PC-3 (cell line): Measurements from ENCODE around the gene RASSF5. TPM values are rescaled to one million over a fixed set of nuclear protein-coding genes. Genes with fewer than 3 reads are reported as not detected.

Experiments used
- ATAC-seq: fragments of 200-7000 bp; cut with Tn5 transposase; 2 replicates; pipeline ENCODE4 v1.9.1; 2020; ENCODE audit warnings: mild to moderate bottlenecking, moderate library complexity
- BruUV-seq: library from RNA; stranded (reverse); fragments of 400-500 nt; replicated peaks from 2 replicates; lab custom pipeline; 2021; lab: Mats Ljungman, UMichigan
- CTCF ChIA-PET: fragments of 300-600 bp; sonication (Branson Sonifier 250); formaldehyde crosslinking; loops from one replicate; lab custom pipeline; 2022; ENCODE audit warnings: antibody characterized with exemption; lab: Charles Lee
- POLR2A ChIA-PET: fragments of 300-600 bp; sonication (Branson Sonifier 250); formaldehyde crosslinking; loops from one replicate; lab custom pipeline; 2022; ENCODE audit warnings: antibody characterized with exemption; ENCODE audit not compliant: unreplicated experiment; lab: Charles Lee
- DNase-seq: peaks from one replicate; pipeline ENCODE4 v3.0.0-alpha.2; 2015
- H2AFZ ChIP-seq: fragments of 300-600 bp; sonication (generic); 2 replicates; pipeline ENCODE4 v1.6.0; 2016; ENCODE audit warnings: antibody characterized with exemption, low read length
- H3F3A ChIP-seq: fragments of 300-600 bp; sonication (generic); one replicate; pipeline ENCODE4 v1.6.0; 2017; ENCODE audit warnings: antibody characterized with exemption, low read length, control low read depth, mild to moderate bottlenecking; ENCODE audit not compliant: unreplicated experiment
- H3K27ac ChIP-seq: fragments of 300-600 bp; sonication (generic); 2 replicates; pipeline ENCODE4 v1.5.1; 2016; ENCODE audit warnings: mild to moderate bottlenecking, low read length
- H3K27me3 ChIP-seq: fragments of 300-600 bp; sonication (generic); 2 replicates; pipeline ENCODE4 v1.6.1; 2016; ENCODE audit warnings: low read length, mixed read lengths
- H3K36me3 ChIP-seq: fragments of 300-600 bp; sonication (generic); 2 replicates; pipeline ENCODE4 v1.6.1; 2016; ENCODE audit warnings: low read depth, mixed run types, low read length, mixed read lengths
- H3K4me1 ChIP-seq: fragments of 300-600 bp; sonication (generic); 2 replicates; pipeline ENCODE4 v1.5.1; 2016; ENCODE audit warnings: low read length; ENCODE audit not compliant: insufficient read depth
- H3K4me2 ChIP-seq: fragments of 300-600 bp; sonication (generic); 2 replicates; pipeline ENCODE4 v1.6.0; 2016; ENCODE audit warnings: low read length
- H3K4me3 ChIP-seq: fragments of 300-600 bp; sonication (generic); 2 replicates; pipeline ENCODE4 v1.5.1; 2016; ENCODE audit warnings: mild to moderate bottlenecking, low read length, mixed read lengths
- H3K79me2 ChIP-seq: fragments of 300-600 bp; sonication (generic); 2 replicates; pipeline ENCODE4 v1.6.1; 2017; ENCODE audit warnings: low read length, mixed read lengths
- H3K9ac ChIP-seq: fragments of 300-600 bp; sonication (generic); 2 replicates; pipeline ENCODE4 v1.6.0; 2016; ENCODE audit warnings: mild to moderate bottlenecking, low read length
- H3K9me2 ChIP-seq: fragments of 300-600 bp; sonication (generic); replicated peaks from 2 replicates; pipeline ENCODE4 v1.6.1; 2016; ENCODE audit warnings: mixed run types, low read length, mixed read lengths
- H3K9me3 ChIP-seq: fragments of 300-600 bp; sonication (generic); 2 replicates; pipeline ENCODE4 v1.6.1; 2016; ENCODE audit warnings: low read length, mixed read lengths
- H4K20me1 ChIP-seq: fragments of 300-600 bp; sonication (generic); 2 replicates; pipeline ENCODE4 v1.6.1; 2016; ENCODE audit warnings: low read length, mixed read lengths
- EZH2 ChIP-seq: fragments of 300-600 bp; sonication (generic); IDR thresholded peaks from one replicate; pipeline ENCODE4 v1.6.1; 2017; ENCODE audit warnings: antibody characterized with exemption, mild to moderate bottlenecking, low read length; ENCODE audit not compliant: unreplicated experiment
- EZH2phosphoT487 ChIP-seq: fragments of 300-600 bp; sonication (generic); IDR thresholded peaks from 2 replicates; pipeline ENCODE4 v1.6.1; 2018; ENCODE audit warnings: mild to moderate bottlenecking, antibody characterized with exemption, low read length, borderline replicate concordance
- intact Hi-C: fragments of 100-400 bp; cut with micrococcal nuclease; formaldehyde crosslinking; loops from 2 replicates; pipeline ENCODE4 v1.9.0; 2023
- total RNA-seq: library from RNA; depleted of rRNA; stranded (reverse); fragments of >200 nt; gene quantifications from 2 replicates; pipeline ENCODE4 v1.2.3, GENCODE V29; 2014
- TF ChIP-seq, protein P1 (sequence below): fragments of 300-600 bp; sonication (generic); conservative IDR thresholded peaks from 2 replicates; pipeline ENCODE4 v1.5.1; 2017; ENCODE audit warnings: antibody characterized with exemption, low read depth, mild to moderate bottlenecking, low read length

RASSF5 gene
- total RNA-seq, 1 experiment from 2014 or later = 15.5 TPM

DNA sequence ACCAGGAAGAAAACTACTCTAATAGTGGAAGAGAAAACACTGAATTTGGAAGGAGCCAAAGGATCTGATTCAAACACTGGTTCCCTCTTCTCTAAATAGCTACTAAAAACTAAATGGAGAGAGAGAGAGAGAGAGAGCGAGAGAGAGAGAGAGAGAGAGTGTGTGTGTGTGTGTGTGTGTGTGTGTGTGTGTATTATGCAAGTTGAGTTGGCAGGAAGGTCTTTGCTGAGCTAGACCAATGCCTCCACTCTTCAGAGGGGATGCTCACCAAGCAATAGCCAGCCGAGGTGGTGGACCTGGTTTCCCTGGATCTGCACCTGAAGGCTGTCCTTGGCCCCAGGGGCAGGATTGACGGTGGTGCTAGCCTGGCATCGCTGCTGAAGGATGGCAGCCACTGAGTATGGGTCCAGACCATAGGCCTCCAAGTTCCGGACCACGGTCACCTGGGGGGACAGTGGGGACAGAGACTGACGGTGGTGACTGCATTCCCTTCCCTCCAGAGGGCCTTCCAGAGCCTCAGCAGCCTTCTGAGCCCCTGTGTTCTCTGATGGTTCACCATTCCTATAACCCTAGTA is 86.1 kb downstream of the RASSF5 start:
- H3K27ac ChIP-seq = no peak overlapping the region
- DNase-seq (no peak), ATAC-seq (no peak)
- H3K9ac ChIP-seq = no peak overlapping the region
- H3K4me1 ChIP-seq = peaks cover 29% of the 10 kb centered on the region
- intact Hi-C loops = no loop called here
- H3K9me3 ChIP-seq = no peaks in the 10 kb centered on the region
- no peaks in the 10 kb centered on the region for H3K9me2 ChIP-seq
- ChIA-PET POLR2A (no interaction called here), CTCF (interaction anchor here (0.6 kb wide), 1 partner anchor 328 kb away, joined by 3 read pairs; no protein-coding TSS in a partner anchor)
- peaks cover 68% of the 10 kb centered on the region for H3K36me3 ChIP-seq
- no peaks in the 10 kb centered on the region for H4K20me1 ChIP-seq
- TF ChIP-seq, protein P1, sequence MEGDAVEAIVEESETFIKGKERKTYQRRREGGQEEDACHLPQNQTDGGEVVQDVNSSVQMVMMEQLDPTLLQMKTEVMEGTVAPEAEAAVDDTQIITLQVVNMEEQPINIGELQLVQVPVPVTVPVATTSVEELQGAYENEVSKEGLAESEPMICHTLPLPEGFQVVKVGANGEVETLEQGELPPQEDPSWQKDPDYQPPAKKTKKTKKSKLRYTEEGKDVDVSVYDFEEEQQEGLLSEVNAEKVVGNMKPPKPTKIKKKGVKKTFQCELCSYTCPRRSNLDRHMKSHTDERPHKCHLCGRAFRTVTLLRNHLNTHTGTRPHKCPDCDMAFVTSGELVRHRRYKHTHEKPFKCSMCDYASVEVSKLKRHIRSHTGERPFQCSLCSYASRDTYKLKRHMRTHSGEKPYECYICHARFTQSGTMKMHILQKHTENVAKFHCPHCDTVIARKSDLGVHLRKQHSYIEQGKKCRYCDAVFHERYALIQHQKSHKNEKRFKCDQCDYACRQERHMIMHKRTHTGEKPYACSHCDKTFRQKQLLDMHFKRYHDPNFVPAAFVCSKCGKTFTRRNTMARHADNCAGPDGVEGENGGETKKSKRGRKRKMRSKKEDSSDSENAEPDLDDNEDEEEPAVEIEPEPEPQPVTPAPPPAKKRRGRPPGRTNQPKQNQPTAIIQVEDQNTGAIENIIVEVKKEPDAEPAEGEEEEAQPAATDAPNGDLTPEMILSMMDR = no peak
- TF ChIP-seq EZH2phosphoT487 (no peak), EZH2 (no peak)
- H3K4me2 ChIP-seq = no peak overlapping the region
- H3K79me2 ChIP-seq = no peaks in the 10 kb centered on the region
- no peaks in the 10 kb centered on the region for H3K27me3 ChIP-seq
- no peak overlapping the region for H2AFZ ChIP-seq
- BruUV-seq = no TSS peak
- peaks cover 21% of the 10 kb centered on the region for H3F3A ChIP-seq
- H3K4me3 ChIP-seq = no peak overlapping the region

DNA sequence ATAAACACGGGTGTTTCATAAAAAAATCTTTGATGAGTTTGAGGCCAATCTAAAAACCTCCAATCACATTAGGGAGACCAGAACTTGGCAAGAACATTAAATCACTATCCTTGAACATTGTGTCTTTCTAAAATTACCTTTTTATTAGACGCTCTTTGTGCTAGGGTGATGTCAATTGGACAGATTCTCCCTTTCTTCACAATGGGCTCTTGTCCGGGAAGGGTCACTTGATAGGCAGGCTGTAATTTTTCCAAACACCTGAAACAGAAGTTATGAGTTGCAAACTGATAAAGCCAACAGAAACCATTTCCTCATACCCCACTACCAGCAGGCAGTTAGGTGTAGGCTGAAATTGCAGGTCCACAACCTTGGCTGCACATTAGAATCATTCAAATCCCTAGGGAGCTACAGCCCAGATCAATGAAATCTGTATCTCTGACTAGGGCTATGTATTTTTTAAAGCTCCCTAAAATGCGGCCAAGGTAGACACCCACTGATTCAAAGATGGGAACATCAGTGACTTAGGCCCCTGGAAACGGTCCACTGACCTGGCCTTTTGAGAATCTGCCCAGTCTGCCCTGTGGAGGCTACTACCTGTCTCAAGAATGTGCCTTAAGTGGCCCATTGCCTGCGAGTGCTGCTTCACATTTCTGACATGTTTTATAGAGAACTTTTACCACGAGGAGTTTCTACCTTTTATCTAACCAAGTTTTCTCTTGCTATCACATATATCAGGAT is 88.4 kb downstream of the RASSF5 start:
- Histone ChIP-seq H4K20me1 (no peaks in the 10 kb centered on the region), H3K9me3 (no peaks in the 10 kb centered on the region), H3F3A (peaks cover 1% of the 10 kb centered on the region), H3K27me3 (no peaks in the 10 kb centered on the region), H2AFZ (no peak overlapping the region), H3K36me3 (peaks cover 80% of the 10 kb centered on the region), H3K27ac (no peak overlapping the region), H3K79me2 (no peaks in the 10 kb centered on the region), H3K4me3 (no peak overlapping the region), H3K4me1 (peaks cover 6% of the 10 kb centered on the region), H3K4me2 (no peak overlapping the region), H3K9me2 (no peaks in the 10 kb centered on the region), H3K9ac (no peak overlapping the region)
- ATAC-seq (no peak), DNase-seq (no peak)
- POLR2A ChIA-PET = no interaction called here
- TF ChIP-seq, protein P1 = no peak
- no peak for TF ChIP-seq EZH2phosphoT487
- no peak for TF ChIP-seq EZH2
- no TSS peak for BruUV-seq
- CTCF ChIA-PET = no interaction called here
- intact Hi-C loops = no loop called here

DNA sequence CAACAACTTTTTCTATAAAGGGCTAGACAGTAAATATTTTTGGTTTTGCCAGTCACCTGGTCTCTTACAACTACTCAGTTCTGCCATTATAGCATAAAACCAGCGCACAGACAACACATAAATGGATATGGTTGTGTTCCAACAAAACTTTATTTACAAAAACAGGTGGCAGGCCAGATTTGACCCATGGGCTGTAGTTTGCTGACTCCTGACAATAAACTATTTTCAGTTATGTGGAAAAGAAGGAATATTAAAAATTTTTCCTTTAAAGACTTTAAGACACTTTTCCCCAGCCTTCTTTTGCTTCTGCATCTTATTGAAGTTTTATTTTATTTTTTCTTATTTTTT is 89.0 kb downstream of the RASSF5 start:
- intact Hi-C loops = no loop called here
- peaks cover 74% of the 10 kb centered on the region for H3K36me3 ChIP-seq
- H4K20me1 ChIP-seq = no peaks in the 10 kb centered on the region

More for the DNA sequence above, 89.0 kb downstream of the RASSF5 start:
- no peak overlapping the region for H3K4me3 ChIP-seq
- H2AFZ ChIP-seq = no peak overlapping the region
- H3K9ac ChIP-seq = no peak overlapping the region
- BruUV-seq = no TSS peak
- H3K9me3 ChIP-seq = no peaks in the 10 kb centered on the region
- DNase-seq (no peak), ATAC-seq (no peak)
- no peaks in the 10 kb centered on the region for H3K27me3 ChIP-seq
- H3F3A ChIP-seq = no peaks in the 10 kb centered on the region
- TF ChIP-seq, protein P1 = no peak
- TF ChIP-seq EZH2phosphoT487 (no peak), EZH2 (no peak)
- H3K79me2 ChIP-seq = no peaks in the 10 kb centered on the region
- H3K27ac ChIP-seq = no peak overlapping the region
- H3K4me1 ChIP-seq = 0 out of 2 replicates have a peak, but pooled peaks cover under 1% of the 10 kb centered on the region
- CTCF ChIA-PET = no interaction called here
- POLR2A ChIA-PET = no interaction called here
- no peak overlapping the region for H3K4me2 ChIP-seq
- H3K9me2 ChIP-seq = no peaks in the 10 kb centered on the region
